NOMO-1 treated with dmso at 0.1 percent for 144 hours (cell line): ENCODE data around the gene DHH.

Source experiments
- DNase-seq: peaks from one replicate; lab custom pipeline; 2025; ENCODE audit not compliant: unreplicated experiment; lab: John Stamatoyannopoulos, UW

DHH gene

DNA sequence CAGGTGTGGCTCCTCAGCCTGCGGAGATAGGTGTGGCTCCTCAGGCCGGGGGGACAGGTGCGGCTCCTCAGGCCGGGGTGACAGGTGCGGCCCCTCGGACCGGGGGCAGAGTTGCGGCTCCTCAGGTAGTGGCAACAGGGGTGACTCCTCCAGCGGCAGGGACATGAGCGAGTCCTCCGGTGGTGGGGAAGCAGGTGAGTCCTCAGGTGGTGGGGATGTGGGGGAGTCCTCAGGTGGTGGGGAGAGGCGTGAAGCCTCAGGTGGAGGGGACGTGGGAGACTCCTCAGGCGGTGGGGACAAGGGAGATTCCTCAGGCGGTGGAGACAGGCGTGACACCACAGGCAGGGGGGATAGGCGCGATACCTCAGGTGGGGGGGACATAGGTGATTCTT is 43.2 kb downstream of the DHH start:
- DNase-seq = no peak

- no peak for DNase-seq
These were observed 43.9 kb downstream of the DHH start for GRCh38 chr12:49050507-49051372.

- DNase-seq = no peak
These were observed 44.9 kb downstream of the DHH start for GRCh38 chr12:49049566-49050224.

DNA sequence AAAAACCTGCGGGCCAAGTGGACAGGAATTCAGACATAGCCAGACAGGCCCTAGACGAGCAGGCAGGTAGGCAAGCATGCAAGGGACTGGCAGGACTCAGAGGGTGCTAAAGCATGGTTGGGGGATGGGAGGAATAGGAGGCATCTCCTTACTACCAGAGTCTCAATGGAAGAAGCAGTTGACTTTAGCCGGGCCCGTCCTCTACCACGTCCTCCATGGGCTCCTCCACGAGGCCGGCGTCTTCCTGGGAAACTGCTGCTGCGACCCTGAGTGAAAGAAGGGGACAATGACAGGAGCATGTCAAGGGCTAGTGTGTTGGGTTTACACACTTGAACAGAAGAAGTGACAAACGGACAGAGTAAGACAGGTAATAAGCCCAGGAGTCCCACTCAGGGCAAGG is 45.6 kb downstream of the DHH start:
- DNase-seq = no peak

DNA sequence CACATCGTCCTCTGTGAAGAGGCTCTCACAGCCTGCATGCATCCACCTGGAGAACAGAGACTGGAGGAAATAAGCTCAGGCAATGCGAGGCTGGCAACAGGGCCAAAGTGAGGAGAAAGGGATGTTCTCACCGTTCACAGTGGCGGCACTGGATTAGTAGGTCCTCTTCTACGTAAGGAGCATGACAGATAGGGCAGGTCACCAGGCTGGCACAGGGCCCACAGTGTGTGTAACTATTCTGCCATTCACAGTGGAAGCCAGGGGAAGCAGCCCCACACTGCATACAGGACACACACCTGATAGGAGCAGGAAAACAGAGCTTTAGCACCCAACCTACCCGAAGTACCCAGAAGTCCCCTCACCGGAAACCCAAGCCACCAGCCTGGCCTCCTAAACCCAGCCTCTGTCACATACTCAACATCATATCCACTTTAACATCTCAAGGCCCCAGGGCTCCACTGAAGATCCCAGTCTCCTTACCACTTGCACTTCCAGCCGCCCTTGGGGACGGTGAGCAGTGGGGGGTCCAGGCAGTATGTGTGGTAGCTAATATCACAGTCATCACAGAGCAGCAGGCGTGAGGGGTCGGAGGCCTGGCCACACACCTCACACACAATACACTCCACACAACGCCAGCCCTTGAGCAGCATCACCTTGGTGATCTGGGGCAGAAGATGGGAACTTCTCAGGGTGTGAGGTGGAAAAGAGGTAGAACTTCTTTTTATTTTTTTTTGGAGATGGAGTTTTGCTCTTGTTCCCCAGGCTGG is 48.3 kb downstream of the DHH start:
- DNase-seq = no peak

GRCh38 chr12:49044660-49045059 is 49.9 kb downstream of the DHH start:
- DNase-seq = no peak

DNA sequence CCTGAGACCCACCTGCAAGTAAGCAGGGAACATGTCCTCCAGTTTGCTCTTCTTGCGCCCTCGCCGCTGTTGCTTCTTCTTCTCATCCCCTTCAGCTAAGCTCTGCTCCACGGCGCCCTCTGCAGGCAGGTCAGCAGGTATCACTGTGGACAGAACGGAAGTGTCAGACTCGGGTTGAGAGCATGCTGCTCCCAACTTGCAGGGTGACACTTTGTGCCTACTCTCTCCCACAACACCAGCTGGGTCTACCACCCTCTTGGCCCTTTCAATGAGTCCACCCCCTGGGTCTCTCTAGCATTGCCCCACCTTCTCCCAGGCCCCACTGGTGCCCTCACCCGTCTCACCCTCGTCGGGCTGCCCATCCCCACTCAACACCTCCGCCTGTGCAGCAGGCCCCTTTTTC is 50.7 kb downstream of the DHH start:
- DNase-seq = peak; percentile 65

DNA sequence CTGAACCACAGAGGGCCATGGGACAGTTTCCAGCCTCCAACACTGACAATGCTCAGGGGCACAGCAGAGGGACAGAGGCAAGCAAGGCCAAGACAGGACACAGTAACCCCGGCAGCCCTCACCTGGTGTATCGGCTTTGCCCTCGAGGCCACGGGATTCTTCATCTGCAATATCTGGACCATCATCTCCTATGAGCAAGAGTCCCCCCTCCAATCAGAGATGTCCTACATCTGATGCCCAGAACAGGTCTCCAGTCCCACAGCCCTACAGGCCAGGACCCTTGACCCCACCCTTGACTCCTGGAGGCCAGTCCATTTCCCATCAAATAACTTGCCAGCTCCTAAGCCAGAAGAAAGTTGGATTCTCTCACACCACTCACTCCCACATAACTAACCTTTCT is 51.4 kb downstream of the DHH start:
- no peak for DNase-seq

GRCh38 chr12:49041881-49042484 is 52.6 kb downstream of the DHH start:
- DNase-seq = no peak

DNA sequence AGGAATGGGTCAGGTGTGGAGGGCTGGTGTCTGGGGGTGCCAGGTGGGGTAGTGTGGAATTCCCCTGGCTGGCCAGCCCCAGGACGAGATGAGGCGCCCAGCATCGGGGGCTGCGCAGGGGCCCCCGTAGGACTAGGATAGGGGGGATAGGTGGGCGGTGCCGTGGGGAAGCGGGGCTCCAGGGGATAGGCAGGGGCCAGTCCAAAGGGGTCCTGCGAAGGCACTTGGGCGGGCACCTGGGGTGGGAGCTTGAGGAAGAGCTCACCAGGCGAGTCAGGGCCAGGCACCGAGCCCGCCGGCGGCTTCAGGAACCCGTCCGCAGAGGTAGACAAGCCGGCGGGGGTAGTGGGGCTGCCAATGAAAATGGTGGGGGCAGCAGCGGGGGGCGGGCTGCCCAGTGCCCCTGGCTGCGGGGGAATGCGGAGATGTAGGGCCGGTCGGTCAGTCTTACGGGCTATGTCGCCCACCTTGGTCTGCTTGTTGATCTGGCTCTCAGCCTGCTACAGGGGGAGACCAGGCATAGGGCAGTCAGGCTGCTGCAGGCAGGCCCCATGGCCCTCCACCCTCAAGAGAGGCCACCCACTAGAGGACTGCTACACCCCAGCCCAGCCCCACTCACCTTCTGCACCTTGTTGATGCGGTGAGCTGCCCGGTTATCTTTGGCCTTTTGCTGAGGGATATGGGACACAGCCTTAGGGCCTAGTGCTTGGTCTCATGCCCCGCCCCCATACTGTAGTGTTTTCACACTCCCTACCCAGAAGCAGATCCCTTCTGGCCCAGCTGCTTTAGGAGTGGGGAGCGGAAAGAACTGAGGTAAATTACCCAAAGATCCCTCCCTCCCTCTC is 53.3 kb downstream of the DHH start:
- DNase-seq = no peak

DNA sequence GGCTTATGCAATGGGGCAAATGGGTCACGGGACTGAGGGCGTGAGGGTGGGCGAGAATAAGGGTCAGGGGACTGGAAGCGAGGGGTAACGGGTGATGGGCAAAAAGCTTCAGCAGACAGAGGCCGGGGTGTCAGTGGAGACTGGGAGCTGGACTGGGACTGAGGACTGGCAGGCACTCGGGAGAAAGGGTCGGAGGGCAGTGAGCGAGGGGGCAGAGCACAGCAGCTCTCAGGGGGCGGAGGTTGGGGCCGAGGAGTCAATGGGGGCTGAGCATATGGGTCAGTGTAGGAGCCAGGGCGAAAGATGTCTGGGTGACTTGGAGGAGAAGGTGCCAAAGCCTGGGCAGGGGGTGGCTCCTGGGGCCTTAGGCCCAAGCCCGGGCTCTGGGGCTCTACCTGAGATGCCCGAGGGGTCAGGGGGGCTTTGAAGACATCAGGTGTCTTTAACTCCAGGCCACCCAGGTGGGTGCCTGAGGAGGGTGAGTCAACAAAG is 54.2 kb downstream of the DHH start:
- no peak for DNase-seq

GRCh38 chr12:49039421-49040363 is 54.9 kb downstream of the DHH start:
- DNase-seq = no peak

GRCh38 chr12:49038291-49038955 is 56.2 kb downstream of the DHH start:
- DNase-seq = no peak

GRCh38 chr12:49037947-49038237 is 56.7 kb downstream of the DHH start:
- DNase-seq = no peak

DNA sequence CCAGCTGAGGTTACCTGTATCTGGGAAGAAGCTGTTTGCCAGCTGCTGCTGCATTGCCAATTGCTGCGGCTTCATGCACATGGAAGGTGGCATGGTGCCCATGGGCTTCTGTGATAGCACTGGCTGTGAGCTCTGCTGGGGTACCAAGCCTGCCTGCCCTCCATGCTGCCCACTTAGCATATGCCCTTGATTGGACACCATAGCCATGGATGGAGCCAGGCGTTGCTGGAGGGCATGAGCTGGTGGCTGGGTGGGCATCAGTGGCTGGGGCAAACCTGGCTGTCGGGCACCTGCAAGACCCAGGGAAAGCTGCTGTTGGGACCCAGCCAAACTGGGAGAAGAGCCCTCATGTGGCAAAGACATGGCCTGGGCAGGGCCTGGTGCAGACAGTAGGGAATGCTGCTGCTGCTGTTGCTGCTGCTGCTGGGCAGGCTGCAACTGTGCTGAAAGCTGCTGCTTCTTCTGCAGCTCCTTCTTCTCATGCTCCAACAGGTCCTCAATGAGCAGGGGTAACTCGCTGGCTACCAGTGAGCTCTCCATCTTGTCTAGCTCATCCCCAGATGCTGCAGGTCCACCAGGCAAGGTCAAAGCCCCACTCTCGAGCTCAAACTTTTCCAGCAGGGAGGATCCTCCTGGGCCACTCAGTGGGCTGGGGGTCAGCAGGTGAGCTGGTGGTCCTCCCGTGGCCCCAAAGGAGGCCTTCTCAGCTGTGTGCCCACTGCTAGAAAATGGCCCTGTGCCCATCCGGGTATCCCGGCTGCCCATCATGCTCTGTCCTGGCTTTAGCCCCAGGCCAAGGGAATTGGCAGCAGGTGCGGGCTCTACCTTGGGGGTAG is 57.3 kb downstream of the DHH start:
- no peak for DNase-seq
